AG04450 (cell line): ENCODE results near the gene PTPRG. TPM values are rescaled to one million over a fixed set of nuclear protein-coding genes. Genes with fewer than 3 reads are reported as not detected.

Experiments used
- CTCF ChIA-PET: fragments of 300-600, 350-600 bp; formaldehyde crosslinking; extraction: SDS; loops from one replicate; lab custom pipeline; 2022; ENCODE audit warnings: antibody characterized with exemption, inconsistent platforms; lab: Charles Lee
- POLR2A ChIA-PET: fragments of 350-600 bp; formaldehyde crosslinking; extraction: SDS; loops from one replicate; lab custom pipeline; 2021; ENCODE audit warnings: antibody characterized with exemption, inconsistent platforms; lab: Yijun Ruan, JAX
- DNase-seq: peaks from one replicate; pipeline ENCODE4 v3.0.0-alpha.2; 2011; ENCODE audit warnings: low read depth, low spot score
- H3K27ac ChIP-seq: one replicate; pipeline ENCODE4 v1.5.1; 2012; ENCODE audit warnings: low read depth, low read length, control low read depth
- H3K27me3 ChIP-seq: one replicate; pipeline ENCODE4 v1.6.0; 2012; ENCODE audit warnings: low read length; ENCODE audit not compliant: control insufficient read depth, insufficient read depth
- H3K4me3 ChIP-seq: 2 replicates; pipeline ENCODE4 v1.5.1; 2011; ENCODE audit warnings: mild to moderate bottlenecking, low read depth, low read length, control low read depth
- H3K9me3 ChIP-seq: 2 replicates; pipeline ENCODE4 v1.5.1; 2012; ENCODE audit warnings: low read length; ENCODE audit not compliant: control insufficient read depth, insufficient read depth
- CTCF ChIP-seq: IDR thresholded peaks from 2 replicates; pipeline ENCODE4 v1.5.1; 2011; ENCODE audit warnings: low read depth, low read length, control low read depth, inconsistent platforms
- polyA plus RNA-seq: library from polyadenylated mRNA; depleted of rRNA; stranded (reverse); fragments of >200 nt; gene quantifications from 2 replicates; pipeline ENCODE4 v1.2.3, GENCODE V29; 2011

The PTPRG gene
- polyA plus RNA-seq, 1 experiment, result 26.5 TPM

GRCh38 chr3:62210011-62210410 lies 648.6 kb downstream of the PTPRG start:
- no peak for DNase-seq
- Histone ChIP-seq H3K4me3 (no peak overlapping the region), H3K9me3 (no peaks in the 10 kb centered on the region), H3K27ac (no peak overlapping the region), H3K27me3 (no peaks in the 10 kb centered on the region)
- TF ChIP-seq CTCF, result no peak
- ChIA-PET CTCF (interaction anchor here (5.0 kb wide), 1 partner anchor 9 kb away, joined by 27 read pairs; no protein-coding TSS in a partner anchor), POLR2A (no interaction called here)

- no peaks in the 10 kb centered on the region for H3K27me3 ChIP-seq
- no peak for DNase-seq
- H3K4me3 ChIP-seq, result no peak overlapping the region
- no peak overlapping the region for H3K27ac ChIP-seq
- H3K9me3 ChIP-seq, result no peaks in the 10 kb centered on the region
- peak; percentile 45 for TF ChIP-seq CTCF
- ChIA-PET CTCF (interaction anchor here (1.3 to 5.0 kb wide), 3 partner anchors 11 to 120 kb away, joined by 4 to 27 read pairs (median 4); no protein-coding TSS in a partner anchor), POLR2A (interaction anchor here (0.6 kb wide), 1 partner anchor 102 kb away, joined by 5 read pairs; no protein-coding TSS in a partner anchor)
Observed at GRCh38 chr3:62211675-62212429, 650.5 kb downstream of the PTPRG start.

GRCh38 chr3:62214850-62215249 lies 653.5 kb downstream of the PTPRG start:
- H3K27ac ChIP-seq, result no peak overlapping the region
- ChIA-PET CTCF (no interaction called here), POLR2A (no interaction called here)
- H3K9me3 ChIP-seq, result no peaks in the 10 kb centered on the region
- TF ChIP-seq CTCF, result no peak
- no peak for DNase-seq
- no peak overlapping the region for H3K4me3 ChIP-seq
- H3K27me3 ChIP-seq, result no peaks in the 10 kb centered on the region

- TF ChIP-seq CTCF, result no peak
- Histone ChIP-seq H3K27me3 (no peaks in the 10 kb centered on the region), H3K9me3 (no peaks in the 10 kb centered on the region), H3K4me3 (no peak overlapping the region), H3K27ac (no peak overlapping the region)
- CTCF ChIA-PET, result interaction anchor here (0.8 to 1.0 kb wide), 2 partner anchors 8 to 19 kb away, joined by 3 to 4 read pairs; no protein-coding TSS in a partner anchor
- POLR2A ChIA-PET, result no interaction called here
- no peak for DNase-seq
Observed at GRCh38 chr3:62220616-62221015, 659.2 kb downstream of the PTPRG start.

- H3K9me3 ChIP-seq, result no peaks in the 10 kb centered on the region
- H3K27me3 ChIP-seq, result no peaks in the 10 kb centered on the region
- ChIA-PET POLR2A (interaction anchor here (0.7 to 0.8 kb wide), 2 partner anchors 12 to 180 kb away, joined by 3 to 4 read pairs; no protein-coding TSS in a partner anchor), CTCF (interaction anchor here (0.7 kb wide), 1 partner anchor 181 kb away, joined by 3 read pairs; no protein-coding TSS in a partner anchor)
- TF ChIP-seq CTCF, result no peak
- H3K27ac ChIP-seq, result no peak overlapping the region
- no peak overlapping the region for H3K4me3 ChIP-seq
- no peak for DNase-seq
Observed at GRCh38 chr3:62225051-62225450, 663.7 kb downstream of the PTPRG start.
